NCI-H1436 treated with DMSO at 0.1 percent for 48 hours (cell line): ENCODE results near the gene BPIFA3.
"Not testable (repeated sequence)": the region's sequence is repeated elsewhere in the genome, so short reads cannot be mapped to it uniquely, and the experiment has no call there.

Experiments used
- DNase-seq: peaks from one replicate; lab custom pipeline; 2025; lab: John Stamatoyannopoulos, UW

The BPIFA3 gene

DNA sequence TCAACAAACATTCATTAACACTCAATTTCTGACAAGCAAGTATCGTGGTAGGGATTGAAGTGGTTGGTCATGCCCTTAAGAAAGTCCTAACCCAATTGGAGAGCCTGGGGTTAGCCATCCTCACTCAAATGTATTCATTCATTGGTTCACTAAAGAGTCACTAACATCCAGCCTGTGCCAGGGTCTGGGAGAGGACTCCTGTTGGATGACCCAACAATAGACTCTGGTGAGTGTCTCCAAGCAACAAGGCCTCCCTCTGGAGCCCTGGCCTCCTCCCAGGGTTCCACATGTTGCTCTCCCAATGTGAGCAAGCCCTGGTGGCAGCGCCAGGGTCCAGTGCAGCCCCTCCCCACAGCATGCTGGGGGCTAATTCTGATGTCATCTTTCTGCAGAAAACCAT lies at the start of gene BPIFA3:
Gene BPIFA3, plus strand, starts transcription at position 301 of the 400 bp plus-strand sequence. CDS start 185 bp downstream, outside the sequence.
- DNase-seq, result no peak

DNA sequence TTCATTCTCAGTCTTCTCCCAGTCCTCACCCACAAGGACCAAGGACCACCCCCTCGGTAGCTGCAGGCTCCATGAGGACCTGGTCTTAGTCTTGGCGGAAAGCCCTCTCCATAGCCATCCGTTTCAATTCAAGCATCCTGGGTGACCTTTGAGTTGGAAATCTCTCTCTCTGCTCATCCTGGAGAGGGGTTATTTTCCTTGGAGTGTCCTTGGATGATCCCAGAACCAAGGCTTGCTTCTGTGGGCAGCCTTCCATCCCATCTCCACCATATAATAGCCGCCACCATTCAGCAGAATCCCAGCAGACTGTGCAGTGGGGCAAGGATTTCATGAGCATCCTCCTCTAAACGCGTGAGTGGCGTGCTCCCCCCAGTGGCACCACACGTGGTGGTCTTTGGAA lies 49.3 kb upstream of the BPIFA3 start, which contains the start of gene BPIFA2:
Gene BPIFA2, plus strand, starts transcription at position 301 of the 400 bp plus-strand sequence. CDS start 987 bp downstream, outside the sequence.
- no peak for DNase-seq

- DNase-seq, result no peak
Measured at GRCh38 chr20:33169176-33169794, 47.9 kb upstream of the BPIFA3 start.

DNA sequence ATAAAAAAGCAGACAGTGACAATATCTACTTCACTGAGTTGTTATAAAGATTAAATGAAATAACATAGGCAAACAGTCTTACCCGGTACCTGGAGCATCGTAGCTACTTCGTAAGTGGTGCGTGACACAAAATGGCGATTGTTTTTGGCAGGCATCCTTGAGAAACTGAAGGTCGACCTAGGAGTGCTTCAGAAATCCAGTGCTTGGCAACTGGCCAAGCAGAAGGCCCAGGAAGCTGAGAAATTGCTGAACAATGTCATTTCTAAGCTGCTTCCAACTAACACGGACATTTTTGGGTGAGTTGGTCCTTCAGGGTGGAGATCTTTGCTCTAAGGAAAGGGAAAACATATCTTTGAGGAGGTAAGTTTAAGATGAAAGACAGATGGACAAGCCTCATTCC lies 44.4 kb upstream of the BPIFA3 start:
- no peak for DNase-seq

DNA sequence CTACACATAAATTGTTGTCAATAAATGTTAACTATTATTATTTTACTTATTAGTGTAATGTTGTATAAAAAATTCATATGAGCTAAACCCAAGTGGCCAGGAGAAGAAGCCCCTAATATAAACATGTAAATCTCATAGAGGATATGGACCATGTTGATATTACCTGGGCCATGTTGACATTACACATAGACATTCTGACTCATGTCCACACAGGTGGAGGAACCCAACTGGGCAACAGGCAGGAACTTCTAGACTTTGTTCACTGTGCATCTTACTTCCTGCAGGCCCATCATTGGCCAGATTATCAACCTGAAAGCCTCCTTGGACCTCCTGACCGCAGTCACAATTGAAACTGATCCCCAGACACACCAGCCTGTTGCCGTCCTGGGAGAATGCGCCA lies 42.0 kb upstream of the BPIFA3 start:
- DNase-seq, result no peak

DNA sequence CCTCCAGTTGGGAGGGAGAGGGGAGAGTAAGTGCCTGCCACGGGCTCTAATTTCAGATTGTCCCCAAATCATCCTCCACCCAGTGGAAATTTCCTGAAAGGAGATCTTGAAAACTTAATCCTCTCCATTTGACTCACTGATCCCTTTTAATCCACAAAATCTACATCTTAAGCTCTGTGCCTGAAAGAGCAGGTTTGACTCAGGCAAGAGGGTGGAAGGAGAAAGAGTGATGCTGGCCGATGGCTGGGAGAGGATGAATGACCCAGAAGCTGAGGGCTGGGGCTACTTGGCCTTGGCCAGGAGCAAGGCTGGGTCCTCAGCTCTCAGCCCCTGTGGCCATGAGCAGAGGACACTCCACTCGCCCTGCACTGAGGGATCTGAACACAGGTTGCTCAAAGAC lies 41.1 kb upstream of the BPIFA3 start:
- no peak for DNase-seq

GRCh38 chr20:33177866-33178265 lies 39.3 kb upstream of the BPIFA3 start:
- DNase-seq, result no peak

DNA sequence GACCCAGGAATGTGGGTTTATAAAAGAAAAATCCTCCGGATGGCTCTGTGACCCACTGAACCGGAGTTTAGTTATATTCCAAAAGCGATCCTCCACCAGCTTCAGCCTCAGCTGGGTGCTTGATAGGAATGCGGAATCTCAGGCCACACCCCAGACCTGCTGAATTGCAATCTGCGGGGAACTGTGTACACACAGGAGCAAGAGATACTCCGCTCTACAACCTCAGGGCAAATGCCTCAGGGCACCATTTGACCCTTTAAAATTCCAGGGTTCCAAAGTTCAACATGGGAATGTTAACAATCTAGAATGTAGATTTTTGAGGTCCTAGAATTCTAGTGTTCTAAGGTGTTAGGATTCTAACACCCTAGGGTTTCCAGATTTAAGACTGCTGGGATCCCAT lies 38.4 kb upstream of the BPIFA3 start:
- DNase-seq, result no peak

GRCh38 chr20:33180169-33180568 lies 37.0 kb upstream of the BPIFA3 start:
- no peak for DNase-seq

GRCh38 chr20:33181482-33182093 lies 35.6 kb upstream of the BPIFA3 start:
- no peak for DNase-seq

DNA sequence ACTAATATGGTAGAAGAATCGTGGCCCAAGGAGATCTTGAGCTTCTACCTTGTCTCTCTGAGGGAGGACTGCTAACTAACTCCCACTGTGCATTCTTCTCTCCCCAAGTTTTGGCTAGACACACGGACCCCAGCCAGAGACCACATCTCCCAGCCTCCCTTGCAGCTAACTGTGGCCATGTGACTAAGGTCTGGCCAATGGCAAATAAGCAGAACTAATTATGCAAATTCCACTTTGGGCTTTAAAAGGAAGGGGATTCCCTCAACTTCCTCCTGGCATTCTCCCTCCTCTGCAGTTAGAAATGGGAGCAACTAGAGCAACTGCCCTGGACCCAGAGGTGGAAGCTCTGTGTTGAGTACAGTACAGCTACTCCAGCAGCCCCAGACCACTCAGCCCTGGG lies 33.8 kb upstream of the BPIFA3 start:
- no peak for DNase-seq

DNA sequence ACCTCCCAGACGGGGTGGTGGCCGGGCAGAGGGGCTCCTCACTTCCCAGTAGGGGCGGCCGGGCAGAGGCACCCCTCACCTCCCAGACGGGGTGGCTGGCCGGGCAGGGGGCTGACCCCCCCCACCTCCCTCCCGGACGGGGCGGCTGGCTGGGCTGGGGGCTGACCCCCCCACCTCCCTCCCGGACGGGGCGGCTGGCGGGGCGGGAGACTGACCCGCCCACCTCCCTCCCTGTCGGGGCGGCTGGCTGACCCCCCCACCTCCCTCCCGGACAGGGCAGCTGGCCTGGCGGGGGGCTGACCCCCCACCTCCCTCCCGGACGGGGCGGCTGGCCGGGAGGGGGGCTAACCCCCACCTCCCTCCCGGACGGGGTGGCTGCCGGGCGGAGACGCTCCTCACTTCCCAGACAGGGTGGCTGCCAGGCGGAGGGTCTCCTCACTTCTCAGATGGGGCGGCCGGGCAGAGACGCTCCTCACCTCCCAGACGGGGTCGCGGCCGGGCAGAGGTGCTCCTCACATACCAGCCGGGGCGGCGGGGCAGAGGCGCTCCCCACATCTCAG lies 32.0 kb upstream of the BPIFA3 start:
- DNase-seq, result not testable (repeated sequence)

DNA sequence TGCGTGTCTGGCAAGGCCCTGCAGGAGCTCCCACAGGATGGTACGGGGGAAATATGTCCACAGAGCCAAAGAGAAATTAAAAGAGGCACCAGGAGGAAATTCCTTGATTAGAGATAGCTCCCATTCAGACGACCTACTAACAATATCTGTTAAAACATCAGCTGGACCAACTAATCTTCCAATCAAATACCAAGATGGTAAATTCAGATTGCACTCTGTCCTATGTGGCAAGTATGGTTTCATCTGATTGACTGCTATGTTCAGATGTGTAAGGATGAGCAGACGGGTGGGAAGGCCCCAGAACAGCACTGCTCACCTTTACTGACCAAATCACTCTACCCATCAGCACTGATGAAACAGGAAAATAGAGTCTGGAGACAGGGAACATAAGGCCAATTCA lies 29.7 kb upstream of the BPIFA3 start:
- DNase-seq, result no peak

DNA sequence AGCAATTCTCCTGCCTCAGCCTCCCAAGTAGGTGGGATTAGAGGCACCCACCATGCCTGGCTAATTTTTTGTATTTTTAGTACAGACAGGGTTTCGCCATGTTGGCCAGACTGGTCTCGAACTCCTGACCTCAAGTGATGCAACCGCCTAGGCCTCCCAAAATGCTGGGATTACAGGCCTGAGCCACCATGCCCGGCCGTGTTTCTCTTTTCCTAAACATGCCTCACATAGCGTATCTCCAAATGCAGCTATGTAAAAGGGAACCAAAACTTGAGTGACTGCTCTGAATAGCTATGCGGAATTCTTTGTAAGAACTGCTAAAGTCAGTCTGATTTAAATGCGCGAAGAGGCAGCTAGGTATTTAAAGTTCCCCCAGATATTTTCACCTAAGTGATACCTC lies 28.7 kb upstream of the BPIFA3 start:
- DNase-seq, result no peak

DNA sequence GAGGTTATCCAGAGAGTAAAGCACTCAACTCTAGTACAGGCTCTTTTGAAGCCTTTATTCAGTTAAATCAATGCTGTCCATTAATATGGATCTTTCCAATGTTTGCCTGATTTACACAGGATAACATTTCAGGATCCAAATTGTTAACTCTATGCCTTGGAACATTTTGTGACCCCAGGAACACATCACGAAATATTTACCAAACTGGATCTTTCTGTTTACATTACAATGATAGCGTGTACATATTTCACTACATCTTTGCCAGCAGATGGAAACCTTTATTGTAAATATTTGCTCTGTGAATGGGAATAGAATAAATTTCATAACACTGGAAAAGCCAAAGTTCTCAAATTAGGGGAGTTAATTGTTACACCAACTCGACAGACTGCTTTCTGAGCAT lies 25.7 kb upstream of the BPIFA3 start:
- DNase-seq, result no peak

- DNase-seq, result no peak
Measured at GRCh38 chr20:33191955-33192354, 25.2 kb upstream of the BPIFA3 start.

DNA sequence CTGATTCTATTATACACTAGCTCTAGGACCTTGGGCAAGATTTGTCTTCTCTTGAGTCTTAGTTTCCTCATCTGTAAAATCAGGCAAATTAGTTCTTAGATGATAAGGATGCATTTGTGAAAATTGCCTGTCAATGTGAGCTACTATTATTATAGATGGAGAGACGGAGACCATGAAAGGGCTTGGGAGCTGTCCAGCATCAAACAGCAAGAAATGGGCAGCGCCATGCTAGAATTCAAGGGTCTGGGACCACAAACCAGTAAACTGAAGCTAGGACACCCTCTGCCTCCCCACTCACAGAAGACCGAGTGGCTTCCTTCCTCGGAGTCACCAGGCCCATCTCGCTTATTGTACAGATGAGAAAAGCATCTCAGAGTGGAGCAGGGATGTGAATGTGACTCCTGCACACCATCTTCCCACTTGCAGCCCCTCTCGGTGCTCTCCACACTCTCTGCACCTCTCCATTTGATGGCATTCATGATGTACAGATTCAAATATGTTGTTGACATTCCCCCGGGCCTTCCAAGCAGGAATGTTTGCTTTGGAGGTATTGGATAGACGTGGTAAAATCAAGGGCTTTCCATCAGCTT lies 24.1 kb upstream of the BPIFA3 start:
- no peak for DNase-seq

DNA sequence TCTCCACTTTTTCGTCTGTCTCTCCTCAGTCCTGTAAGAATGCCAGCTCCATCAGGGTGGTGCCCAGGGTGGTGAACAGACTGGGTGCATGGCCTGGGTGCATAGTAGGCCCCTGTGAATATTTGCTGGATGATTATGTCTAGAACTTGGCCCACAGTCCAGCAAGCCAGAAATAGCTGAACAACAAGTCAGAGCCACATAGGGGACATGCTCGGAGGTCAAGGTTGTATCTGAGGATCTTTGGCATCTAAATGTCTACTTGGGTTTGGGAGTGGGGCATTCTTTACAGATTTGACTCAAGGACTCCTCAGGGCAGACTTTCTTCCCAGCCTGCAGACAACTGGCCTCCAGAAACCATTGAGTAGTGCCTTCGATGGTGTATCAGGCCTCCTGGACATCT lies 18.1 kb upstream of the BPIFA3 start:
- no peak for DNase-seq

- DNase-seq, result no peak
Measured at GRCh38 chr20:33202451-33202850, 14.7 kb upstream of the BPIFA3 start.

GRCh38 chr20:33203444-33203843 lies 13.7 kb upstream of the BPIFA3 start:
- no peak for DNase-seq

DNA sequence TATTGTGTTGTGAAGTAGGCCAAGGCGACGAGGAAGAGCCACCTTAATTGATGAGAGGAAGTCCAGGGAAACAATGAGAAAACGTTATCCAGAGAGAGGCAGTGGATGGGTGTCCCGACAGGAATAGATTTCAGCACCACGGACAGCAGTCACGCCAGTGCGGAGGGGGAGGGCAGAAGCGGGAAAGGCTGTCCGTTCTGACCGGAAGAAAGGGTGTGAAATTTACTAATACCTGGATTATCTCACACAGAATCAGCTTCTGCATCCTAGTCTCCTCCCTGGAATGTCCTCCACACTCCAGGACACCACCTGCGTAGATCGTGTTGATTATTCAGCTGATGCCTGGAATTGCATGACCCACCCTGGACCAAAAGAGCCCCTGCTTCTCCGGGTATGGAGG lies 7.4 kb upstream of the BPIFA3 start:
- DNase-seq, result no peak

- DNase-seq, result no peak
Measured at GRCh38 chr20:33210371-33210770, 6.8 kb upstream of the BPIFA3 start.

DNA sequence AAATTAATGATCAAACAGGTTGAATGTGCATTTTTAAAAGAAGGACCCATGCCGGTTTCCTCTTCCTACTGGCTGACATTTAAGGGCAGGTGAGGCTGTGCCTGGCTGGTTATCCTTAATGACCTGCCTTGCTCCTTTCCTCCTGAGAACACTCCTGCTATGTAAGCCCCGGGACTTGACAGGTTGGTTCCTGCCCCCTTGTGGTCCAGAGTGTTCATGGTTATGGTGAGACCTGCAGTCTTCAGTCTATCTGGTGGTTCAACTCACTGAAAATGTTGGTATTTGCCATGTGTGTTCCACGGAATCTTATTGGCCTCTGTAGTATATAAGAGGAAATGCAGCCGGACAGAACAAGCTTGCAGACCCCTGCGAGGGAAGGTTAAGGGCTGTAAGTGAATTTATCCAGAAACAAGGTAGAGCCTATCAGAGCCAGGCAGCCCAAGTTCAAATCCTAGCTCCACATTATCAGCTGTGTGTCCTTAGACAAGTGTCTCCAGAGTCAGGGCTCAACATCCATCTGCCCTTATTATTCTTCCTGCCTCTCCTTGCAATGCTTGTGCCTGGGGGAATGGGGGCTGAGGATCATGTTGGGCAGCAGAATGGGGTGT lies 5.2 kb upstream of the BPIFA3 start:
- peak; percentile 0 for DNase-seq
